ENCODE data around the gene KRT23.
"Not testable (repeated sequence)": the region's sequence is repeated elsewhere in the genome, so short reads cannot be mapped to it uniquely, and the experiment has no call there.

Gene KRT23

GRCh38 chr17:40952154-40952553, 14.7 kb upstream of the KRT23 start:
- no peak overlapping the region for H3K4me3 ChIP-seq (ENCODE audit: low read length)
- no peak for DNase-seq (ENCODE audit: low read depth, low spot score)

GRCh38 chr17:40951011-40951622, 13.7 kb upstream of the KRT23 start:
- no peak for DNase-seq (ENCODE audit: low read depth, low spot score)
- no peak overlapping the region for H3K4me3 ChIP-seq (ENCODE audit: low read length)

DNA sequence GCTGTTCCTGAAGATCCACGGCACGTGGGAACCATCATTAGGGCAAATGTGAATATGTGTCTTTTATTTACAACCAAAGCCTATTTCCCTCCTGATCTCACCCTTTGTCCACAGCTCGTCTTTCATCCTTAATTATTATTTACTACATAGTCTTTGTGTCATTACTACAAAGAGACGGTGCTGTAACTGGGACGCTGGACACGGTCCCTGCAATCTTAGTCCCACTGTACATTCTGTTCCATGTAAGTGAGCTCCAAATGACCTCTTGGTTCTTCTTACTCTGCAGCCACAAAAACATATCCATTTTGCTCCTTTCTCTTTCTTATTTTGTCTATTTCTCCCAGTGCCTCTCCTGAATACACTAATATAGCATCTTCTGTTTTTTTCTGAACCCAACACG, 12.7 kb upstream of the KRT23 start:
- H3K4me3 ChIP-seq (ENCODE audit: low read length) = no peak overlapping the region
- no peak for DNase-seq (ENCODE audit: low read depth, low spot score)

- no peak for DNase-seq (ENCODE audit: low read depth, low spot score)
- H3K4me3 ChIP-seq (ENCODE audit: low read length) = no peak overlapping the region
These were observed 12.0 kb upstream of the KRT23 start for GRCh38 chr17:40949418-40949817.

- DNase-seq (ENCODE audit: low read depth, low spot score) = no peak
- H3K4me3 ChIP-seq (ENCODE audit: low read length) = no peak overlapping the region
These were observed 10.5 kb upstream of the KRT23 start for GRCh38 chr17:40947929-40948328.

DNA sequence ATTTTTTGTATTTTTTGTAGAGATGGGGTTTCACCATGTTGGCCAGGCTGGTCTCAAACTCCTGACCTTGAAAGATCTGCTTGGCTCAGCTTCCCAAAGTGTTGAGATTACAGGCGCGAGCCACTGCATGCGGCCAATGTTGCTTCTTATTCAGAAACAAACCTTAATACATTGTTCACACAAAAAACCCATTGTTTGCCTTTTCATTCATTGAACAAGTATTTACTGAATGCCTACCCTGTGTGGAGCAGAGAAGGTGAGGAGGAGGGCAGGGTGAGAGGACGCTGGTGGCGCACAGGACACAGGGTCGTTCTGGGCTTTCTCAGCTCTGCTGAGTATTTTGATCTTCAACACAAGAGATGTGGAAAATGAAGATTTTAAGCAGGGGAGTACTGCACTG, 8.0 kb upstream of the KRT23 start:
- no peak overlapping the region for H3K4me3 ChIP-seq (ENCODE audit: low read length)
- no peak for DNase-seq (ENCODE audit: low read depth, low spot score)

GRCh38 chr17:40944531-40944930, 7.1 kb upstream of the KRT23 start:
- no peak overlapping the region for H3K4me3 ChIP-seq (ENCODE audit: low read length)
- no peak for DNase-seq (ENCODE audit: low read depth, low spot score)

DNA sequence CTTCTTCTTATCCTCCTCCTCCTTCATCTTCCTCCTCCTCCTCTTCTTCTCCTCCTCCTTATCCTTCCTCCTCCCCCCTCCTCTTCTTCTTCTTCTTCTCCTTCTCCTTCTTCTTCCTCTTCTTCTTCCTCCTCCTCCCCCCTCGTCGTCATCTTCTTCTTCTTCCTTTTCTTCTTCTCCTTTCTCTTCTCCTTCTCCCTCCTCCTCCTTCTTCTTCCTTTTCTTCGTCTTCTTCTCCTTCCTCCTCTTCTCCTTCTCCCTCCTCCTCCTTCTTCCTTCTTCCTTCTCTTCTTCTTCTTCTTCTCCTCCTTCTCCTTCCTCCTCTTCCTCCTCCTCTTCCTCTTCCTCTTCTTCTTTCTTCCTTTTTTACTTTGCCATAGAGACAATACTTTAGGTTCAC, 5.1 kb upstream of the KRT23 start:
- no peak overlapping the region for H3K4me3 ChIP-seq (ENCODE audit: low read length)
- DNase-seq (ENCODE audit: low read depth, low spot score) = no peak

DNA sequence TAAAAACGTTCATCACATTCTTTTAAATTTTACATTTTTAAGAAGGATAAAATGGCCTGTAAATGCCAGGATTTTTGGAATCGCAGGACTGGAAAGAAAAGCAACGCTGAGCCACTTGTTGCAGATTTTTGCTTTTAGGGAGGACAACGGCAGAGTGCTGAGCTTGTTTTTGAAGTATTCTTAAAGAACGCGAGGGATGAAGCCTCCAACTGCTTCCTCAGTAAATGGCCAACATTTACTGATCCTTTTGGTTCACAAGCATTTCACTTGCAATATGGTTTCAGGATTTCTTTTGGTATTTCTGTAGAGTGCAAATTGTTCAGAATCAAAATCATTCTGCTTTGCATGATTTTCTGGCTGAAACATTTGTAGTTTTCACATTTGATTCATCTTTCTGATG, 2.8 kb upstream of the KRT23 start:
- no peak overlapping the region for H3K4me3 ChIP-seq (ENCODE audit: low read length)
- DNase-seq (ENCODE audit: low read depth, low spot score) = no peak

- DNase-seq (ENCODE audit: low read depth, low spot score) = no peak
- no peak overlapping the region for H3K4me3 ChIP-seq (ENCODE audit: low read length)
These were observed 1.5 kb upstream of the KRT23 start for GRCh38 chr17:40938981-40939380.

DNA sequence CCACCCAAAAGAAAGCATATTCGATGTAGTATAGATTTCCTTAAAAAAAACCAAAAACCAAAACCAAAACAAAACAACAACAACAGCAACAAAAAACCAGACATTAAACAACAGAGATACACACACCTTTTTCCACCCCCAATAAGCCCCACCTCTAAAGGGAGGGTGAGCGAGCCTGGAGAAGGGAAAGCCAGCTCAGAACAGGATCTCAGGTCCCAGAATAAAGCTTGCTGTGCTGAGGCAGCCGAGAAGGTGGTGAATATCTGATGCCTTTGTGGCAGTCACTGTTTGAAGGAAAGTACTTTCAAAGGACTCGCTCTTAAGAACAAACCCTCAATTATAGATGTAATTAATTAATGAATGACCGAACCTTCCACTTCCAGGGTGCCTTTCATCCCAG, 470 bp downstream of the KRT23 start:
- DNase-seq (ENCODE audit: low read depth, low spot score) = no peak
- no peak overlapping the region for H3K4me3 ChIP-seq (ENCODE audit: low read length)

GRCh38 chr17:40936437-40936971, 942 bp downstream of the KRT23 start:
- no peak for DNase-seq (ENCODE audit: low read depth, low spot score)
- no peak overlapping the region for H3K4me3 ChIP-seq (ENCODE audit: low read length)

- DNase-seq (ENCODE audit: low read depth, low spot score) = no peak
- no peak overlapping the region for H3K4me3 ChIP-seq (ENCODE audit: low read length)
These were observed 1.8 kb downstream of the KRT23 start for GRCh38 chr17:40935624-40936023.

DNA sequence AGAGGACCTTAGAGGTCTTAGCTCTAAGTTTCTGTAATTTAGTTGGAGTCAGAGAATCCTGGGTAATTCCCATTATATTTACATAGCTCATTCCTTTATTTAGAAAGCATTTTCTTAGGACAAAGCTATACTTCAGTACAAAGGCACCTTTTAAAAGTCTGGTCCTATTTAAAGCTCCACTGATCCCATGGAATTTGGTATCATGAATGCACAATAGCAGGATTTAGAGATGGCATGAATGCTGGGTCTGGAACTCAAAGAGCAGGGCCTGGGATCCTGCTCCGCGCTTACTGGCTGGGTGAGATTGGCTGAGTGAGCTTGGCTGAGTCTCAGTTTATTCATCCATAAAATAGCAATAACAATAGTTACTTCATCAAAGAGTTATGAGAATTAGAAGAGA, 4.8 kb downstream of the KRT23 start:
- DNase-seq (ENCODE audit: low read depth, low spot score) = no peak
- H3K4me3 ChIP-seq (ENCODE audit: low read length) = no peak overlapping the region

- H3K4me3 ChIP-seq (ENCODE audit: low read length) = no peak overlapping the region
- DNase-seq (ENCODE audit: low read depth, low spot score) = no peak
These were observed 6.1 kb downstream of the KRT23 start for GRCh38 chr17:40931311-40931710.

DNA sequence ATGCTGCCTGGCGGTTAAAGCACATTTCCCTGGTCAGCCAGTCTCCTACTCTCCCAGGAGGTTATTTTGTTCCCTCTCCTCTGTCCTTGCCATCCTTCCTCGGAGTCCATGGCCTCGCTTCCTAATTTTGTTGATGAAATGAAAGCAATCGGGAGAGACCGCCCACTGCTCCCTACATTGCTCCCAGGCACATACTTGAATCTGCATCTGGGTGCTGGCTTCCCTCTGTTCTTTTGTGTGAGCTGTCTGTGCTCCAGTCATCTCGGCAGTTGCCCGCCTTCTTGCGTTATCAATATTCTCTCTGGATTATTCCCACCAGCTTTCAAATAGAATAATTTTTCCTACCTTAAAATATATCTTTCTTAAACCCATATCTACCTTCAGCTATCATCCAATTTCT, 11.1 kb downstream of the KRT23 start:
- DNase-seq (ENCODE audit: low read depth, low spot score) = no peak
- H3K4me3 ChIP-seq (ENCODE audit: low read length) = no peak overlapping the region

- DNase-seq (ENCODE audit: low read depth, low spot score) = no peak
- no peak overlapping the region for H3K4me3 ChIP-seq (ENCODE audit: low read length)
These were observed 15.2 kb downstream of the KRT23 start for GRCh38 chr17:40922239-40922638.

DNA sequence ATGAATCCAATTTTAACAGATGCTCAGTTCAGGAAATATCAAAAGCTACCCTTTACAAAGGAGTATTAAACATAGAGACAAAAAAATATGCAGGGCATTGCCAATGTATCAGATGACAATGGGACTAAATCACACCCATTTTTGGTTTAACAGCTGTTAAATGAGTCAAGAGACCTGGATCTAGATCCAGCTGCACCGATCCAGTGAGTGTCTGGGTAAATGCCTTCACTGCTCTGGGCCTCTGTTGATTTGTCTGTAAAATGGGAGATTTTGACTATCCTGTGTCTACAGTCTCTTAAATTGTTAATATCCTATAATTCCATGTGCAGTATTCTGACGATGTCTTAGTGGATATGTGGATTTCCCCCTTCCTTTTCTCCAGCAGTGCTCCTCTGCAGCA, 16.4 kb downstream of the KRT23 start:
- H3K4me3 ChIP-seq (ENCODE audit: low read length) = no peak overlapping the region

DNA sequence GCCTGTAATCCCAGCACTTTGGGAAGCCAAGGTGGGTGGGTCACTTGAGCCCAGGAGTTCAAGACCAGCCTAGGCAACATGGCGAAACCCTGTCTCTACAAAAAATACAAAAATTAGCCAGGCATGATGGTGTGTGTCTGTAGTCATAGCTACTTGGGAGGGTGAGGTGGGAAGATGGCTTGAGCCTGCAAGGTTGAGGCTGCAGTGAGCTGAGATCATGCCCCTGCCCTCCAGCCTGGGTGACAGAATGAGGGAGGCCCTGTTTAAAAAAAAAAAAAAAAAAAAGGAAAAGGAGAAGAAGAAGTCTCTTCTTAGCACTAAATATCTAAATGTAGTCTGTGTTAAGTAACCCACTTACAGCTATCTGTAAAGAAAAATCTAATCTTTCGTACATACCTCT, 20.3 kb downstream of the KRT23 start:
- not testable (repeated sequence) for DNase-seq (ENCODE audit: low read depth, low spot score); H3K4me3 ChIP-seq (ENCODE audit: low read length)

More for the DNA sequence above, 16.4 kb downstream of the KRT23 start:
- no peak for DNase-seq (ENCODE audit: low read depth, low spot score)

DNA sequence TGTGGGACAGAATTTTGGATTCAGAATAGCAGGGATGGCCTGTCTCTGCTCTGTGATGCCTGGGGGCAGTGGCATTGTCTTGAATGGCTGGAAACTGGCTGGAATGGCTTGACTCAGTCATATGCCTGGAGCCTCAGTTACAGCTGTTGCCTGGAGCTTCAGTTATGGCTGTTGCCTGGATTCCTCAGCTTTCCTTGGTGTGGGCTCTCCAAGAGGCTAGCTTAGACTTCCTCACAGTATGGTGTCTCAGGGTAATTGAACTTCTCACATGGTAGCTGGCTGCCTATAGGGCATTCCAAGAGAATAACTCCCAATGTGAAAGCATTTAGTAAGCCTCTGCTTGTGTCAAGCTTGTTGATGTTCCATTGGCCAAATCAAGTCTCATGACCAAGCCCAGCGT, 21.1 kb downstream of the KRT23 start:
- DNase-seq (ENCODE audit: low read depth, low spot score) = no peak
- no peak overlapping the region for H3K4me3 ChIP-seq (ENCODE audit: low read length)

GRCh38 chr17:40915721-40916256, 21.7 kb downstream of the KRT23 start:
- no peak overlapping the region for H3K4me3 ChIP-seq (ENCODE audit: low read length)
- DNase-seq (ENCODE audit: low read depth, low spot score) = no peak
